MM.1S (cell line): ENCODE data around the gene FIBCD1.

Experiments used
- CTCF ChIP-seq: fragments of 300-600 bp; sonication (generic); IDR thresholded peaks from 2 replicates; pipeline ENCODE4 v1.5.1; 2016; ENCODE audit warnings: antibody characterized with exemption, low read length, mixed read lengths
- EZH2 ChIP-seq: fragments of 300-600 bp; sonication (generic); optimal IDR thresholded peaks from 2 replicates; pipeline ENCODE3; 2017; ENCODE audit warnings: low read depth, mild to moderate bottlenecking, antibody characterized with exemption, low read length, mixed read lengths

GRCh38 chr9:130869250-130869649 lies 69.8 kb downstream of the FIBCD1 start:
- TF ChIP-seq CTCF: no peak
- no peak for TF ChIP-seq EZH2
